ENCODE results near the gene HINFP.
"Not testable (repeated sequence)": the region's sequence is repeated elsewhere in the genome, so short reads cannot be mapped to it uniquely, and the experiment has no call there.

The HINFP gene

DNA sequence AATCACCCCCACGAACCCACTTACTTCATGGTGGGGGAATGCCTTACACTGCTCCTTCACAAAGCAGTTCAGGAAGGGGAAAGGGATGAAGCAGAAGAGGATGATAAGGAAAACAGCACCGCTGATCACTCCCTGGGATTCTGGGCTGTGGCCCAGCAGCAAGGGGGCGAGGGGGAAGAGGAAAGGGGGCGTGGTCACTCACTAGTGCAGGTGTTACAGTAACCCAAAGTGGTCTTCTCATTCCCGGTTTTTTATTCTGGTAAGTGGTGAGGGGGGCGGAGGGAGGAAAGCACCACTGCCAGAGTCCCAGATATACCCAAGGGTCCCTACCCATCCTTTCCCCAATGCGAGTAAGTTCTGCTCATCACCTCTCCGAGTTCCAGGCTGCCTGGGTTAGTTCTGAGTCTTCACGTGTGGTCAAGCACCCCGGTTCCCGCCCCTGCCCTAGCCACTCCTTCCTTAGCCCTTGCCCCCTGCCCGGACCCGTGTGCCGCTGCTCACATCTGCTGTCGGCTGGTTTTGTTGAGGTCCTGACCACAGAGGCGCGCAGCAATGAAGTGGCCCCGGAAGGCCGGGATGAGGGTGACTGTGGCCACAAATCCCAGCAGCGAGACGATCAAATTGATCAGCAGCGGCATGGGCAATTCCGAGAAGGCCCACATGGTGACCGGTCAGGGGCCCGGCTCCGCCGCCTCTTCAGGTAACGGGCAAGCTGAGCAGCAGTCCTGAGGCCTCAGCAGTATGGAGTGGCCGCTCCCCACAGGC, 20.2 kb upstream of the HINFP start:
- Histone ChIP-seq H3K4me1 (ENCODE audit: control insufficient read depth, insufficient read depth, low read length) (peaks cover 10% of the 10 kb centered on the region), H3K9me3 (ENCODE audit: control insufficient read depth, low read length) (no peaks in the 10 kb centered on the region), H3K27me3 (ENCODE audit: control insufficient read depth, insufficient read depth, low read length, poor library complexity, severe bottlenecking) (no peaks in the 10 kb centered on the region), H3K36me3 (ENCODE audit: control insufficient read depth, insufficient read depth, low read length) (peaks cover 18% of the 10 kb centered on the region), H3K4me3 (ENCODE audit: insufficient read depth, low read depth, low read length) (peak overlapping the region; percentile 75), H3K27ac (ENCODE audit: insufficient read depth, low read depth, low read length, poor library complexity, severe bottlenecking) (peak overlapping the region; percentile 95)
- WGBS, 2 experiments = 1% methylated on average over 29 of the region's 29 CpGs

DNA sequence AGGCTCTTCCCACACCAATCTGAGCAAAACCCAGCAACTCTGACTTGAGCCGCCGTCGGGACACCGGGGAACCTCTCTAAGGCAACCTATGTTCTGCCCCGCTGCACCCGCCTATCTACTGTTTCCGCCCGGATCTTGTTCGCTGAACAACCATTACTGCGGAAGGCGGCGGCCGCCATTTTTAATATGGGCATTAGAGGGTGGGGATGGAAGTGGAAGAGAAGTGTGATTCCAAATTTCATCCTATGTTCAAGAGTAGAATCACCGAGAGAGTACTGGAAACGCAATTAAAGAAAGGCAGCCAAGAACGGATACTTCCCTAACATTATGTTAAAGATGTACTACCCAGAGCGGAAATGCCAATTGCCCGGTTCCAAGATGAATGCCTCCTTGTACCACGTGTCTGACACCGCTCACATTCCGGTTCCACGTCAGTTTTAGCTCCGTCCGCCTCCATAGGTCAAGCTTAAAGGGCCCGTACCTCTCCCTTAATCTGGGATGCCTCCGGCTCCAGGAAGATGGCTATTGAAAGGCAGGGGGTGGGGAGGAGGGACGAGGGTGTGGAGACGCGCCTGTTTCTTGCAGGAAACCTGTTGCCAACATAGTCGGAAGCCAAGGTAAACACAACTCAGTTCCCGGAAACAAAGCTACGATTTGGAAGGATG, 19.5 kb upstream of the HINFP start, which contains the start of gene DPAGT1:
Gene DPAGT1, minus strand, starts transcription at position 95 of the 665 bp plus-strand sequence. CDS start 198 bp downstream, outside the sequence.
- H3K36me3 ChIP-seq (ENCODE audit: control insufficient read depth, insufficient read depth, low read length) = peaks cover 13% of the 10 kb centered on the region
- H3K9me3 ChIP-seq (ENCODE audit: control insufficient read depth, low read length) = no peaks in the 10 kb centered on the region
- H3K27ac ChIP-seq (ENCODE audit: insufficient read depth, low read depth, low read length, poor library complexity, severe bottlenecking) = peak within 1 kb of the TSS; percentile 95
- H3K4me3 ChIP-seq (ENCODE audit: insufficient read depth, low read depth, low read length) = peak within 1 kb of the TSS; percentile 75
- peaks cover 10% of the 10 kb centered on the region for H3K4me1 ChIP-seq (ENCODE audit: control insufficient read depth, insufficient read depth, low read length)
- peaks cover 2% of the 10 kb centered on the region for H3K27me3 ChIP-seq (ENCODE audit: control insufficient read depth, insufficient read depth, low read length, poor library complexity, severe bottlenecking)
- 0 to 1% methylated on average over 32 of the region's 32 CpGs for WGBS, 2 experiments

GRCh38 chr11:119103161-119103664, 18.2 kb upstream of the HINFP start:
- 94% methylated on average over 18 of the region's 18 CpGs for WGBS, 2 experiments
- H3K27ac ChIP-seq (ENCODE audit: insufficient read depth, low read depth, low read length, poor library complexity, severe bottlenecking); H3K9me3 ChIP-seq (ENCODE audit: control insufficient read depth, low read length); H3K36me3 ChIP-seq (ENCODE audit: control insufficient read depth, insufficient read depth, low read length); H3K4me3 ChIP-seq (ENCODE audit: insufficient read depth, low read depth, low read length): not testable (repeated sequence)
- H3K4me1 ChIP-seq (ENCODE audit: control insufficient read depth, insufficient read depth, low read length) = peaks cover 14% of the 10 kb centered on the region
- H3K27me3 ChIP-seq (ENCODE audit: control insufficient read depth, insufficient read depth, low read length, poor library complexity, severe bottlenecking) = peaks cover 16% of the 10 kb centered on the region

GRCh38 chr11:119103793-119104192, 17.6 kb upstream of the HINFP start:
- Histone ChIP-seq H3K27ac (ENCODE audit: insufficient read depth, low read depth, low read length, poor library complexity, severe bottlenecking) (no peak overlapping the region), H3K27me3 (ENCODE audit: control insufficient read depth, insufficient read depth, low read length, poor library complexity, severe bottlenecking) (peaks cover 21% of the 10 kb centered on the region), H3K36me3 (ENCODE audit: control insufficient read depth, insufficient read depth, low read length) (no peaks in the 10 kb centered on the region), H3K4me3 (ENCODE audit: insufficient read depth, low read depth, low read length) (no peak overlapping the region), H3K9me3 (ENCODE audit: control insufficient read depth, low read length) (no peaks in the 10 kb centered on the region), H3K4me1 (ENCODE audit: control insufficient read depth, insufficient read depth, low read length) (peaks cover 18% of the 10 kb centered on the region)
- WGBS, 2 experiments = 82 to 85% methylated on average over 3 of the region's 4 CpGs

DNA sequence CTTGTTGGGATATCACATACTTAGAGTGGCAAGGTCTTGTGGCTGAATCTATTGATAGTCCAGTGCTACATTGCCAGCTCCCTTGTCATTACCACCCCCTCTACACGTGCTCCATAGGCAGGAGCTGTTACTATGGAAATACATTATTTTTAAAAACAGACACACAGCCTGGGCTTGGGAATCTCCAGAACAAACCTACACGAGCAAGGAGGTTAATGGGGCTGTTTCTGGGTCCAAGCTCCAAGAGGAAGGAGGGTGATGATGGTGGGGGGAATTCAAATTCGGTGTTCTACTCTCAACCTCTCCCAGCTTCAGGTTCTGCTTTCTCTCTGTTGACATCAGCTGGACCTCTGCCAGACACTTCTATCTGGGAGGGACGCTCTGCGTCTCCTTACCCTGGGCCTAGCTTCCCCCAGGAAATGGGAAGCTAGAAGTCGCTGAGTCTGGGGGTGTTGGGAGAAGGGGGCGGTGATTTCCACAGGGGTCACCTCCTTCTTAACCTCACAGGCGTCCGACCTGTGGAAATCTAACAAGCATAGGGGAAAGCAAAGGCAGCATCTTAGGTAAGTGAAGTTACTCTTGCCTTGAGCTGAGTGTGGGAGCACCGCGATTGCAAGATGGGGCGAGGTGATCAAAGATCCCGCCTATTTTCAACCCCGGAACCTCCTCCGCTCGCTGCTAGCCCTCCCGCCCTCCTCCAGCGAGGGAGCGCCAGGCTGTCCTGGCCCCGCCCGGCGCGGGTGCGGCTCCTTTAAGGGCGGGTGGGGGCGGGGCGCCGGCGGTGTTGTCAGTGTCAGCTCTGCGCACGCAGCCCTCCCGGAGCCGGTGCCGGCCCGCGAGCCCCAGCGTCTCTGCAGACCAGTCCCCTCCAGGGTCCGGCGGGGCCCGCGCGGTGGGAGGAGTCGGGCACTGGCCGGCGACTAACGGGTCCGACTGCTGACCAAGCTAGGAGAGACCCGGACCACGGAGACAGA, 14.5 kb upstream of the HINFP start, which contains the start of gene C2CD2L:
Gene C2CD2L, plus strand, starts transcription at position 781 of the 974 bp plus-strand sequence. CDS start 398 bp downstream, outside the sequence.
- H3K36me3 ChIP-seq (ENCODE audit: control insufficient read depth, insufficient read depth, low read length) = no peaks in the 10 kb centered on the region
- peaks cover 8% of the 10 kb centered on the region for H3K4me1 ChIP-seq (ENCODE audit: control insufficient read depth, insufficient read depth, low read length)
- peak within 1 kb of the TSS; percentile 74 for H3K4me3 ChIP-seq (ENCODE audit: insufficient read depth, low read depth, low read length)
- peaks cover 26% of the 10 kb centered on the region for H3K27me3 ChIP-seq (ENCODE audit: control insufficient read depth, insufficient read depth, low read length, poor library complexity, severe bottlenecking)
- no peak within 1 kb of the TSS for H3K27ac ChIP-seq (ENCODE audit: insufficient read depth, low read depth, low read length, poor library complexity, severe bottlenecking)
- H3K9me3 ChIP-seq (ENCODE audit: control insufficient read depth, low read length) = no peaks in the 10 kb centered on the region
- 5% methylated on average over 48 to 49 of the region's 49 CpGs for WGBS, 2 experiments

DNA sequence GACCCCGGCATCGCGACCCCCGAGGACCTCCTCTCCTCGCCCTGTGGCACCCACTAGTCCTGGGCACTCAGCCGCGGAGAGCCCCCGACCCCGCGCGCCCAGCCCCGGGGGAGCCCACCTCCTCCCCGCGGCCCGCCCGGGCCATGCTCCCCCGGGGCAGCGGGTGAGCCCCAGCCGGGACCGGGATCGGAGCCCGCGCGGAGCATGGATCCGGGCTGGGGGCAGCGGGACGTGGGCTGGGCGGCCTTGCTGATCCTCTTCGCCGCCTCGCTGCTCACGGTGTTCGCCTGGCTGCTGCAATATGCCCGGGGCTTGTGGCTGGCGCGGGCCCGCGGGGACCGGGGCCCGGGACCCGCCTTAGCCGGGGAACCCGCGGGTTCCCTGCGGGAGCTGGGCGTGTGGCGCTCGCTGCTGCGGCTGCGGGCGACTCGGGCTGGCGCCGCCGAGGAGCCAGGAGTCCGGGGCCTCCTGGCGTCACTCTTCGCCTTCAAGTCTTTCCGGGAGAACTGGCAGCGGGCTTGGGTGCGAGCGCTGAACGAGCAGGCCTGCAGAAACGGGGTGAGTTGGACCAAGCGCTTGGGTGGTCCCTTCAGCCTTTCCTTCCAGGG, 13.7 kb upstream of the HINFP start:
- Histone ChIP-seq H3K27ac (ENCODE audit: insufficient read depth, low read depth, low read length, poor library complexity, severe bottlenecking) (no peak overlapping the region), H3K4me3 (ENCODE audit: insufficient read depth, low read depth, low read length) (peak overlapping the region; percentile 74), H3K36me3 (ENCODE audit: control insufficient read depth, insufficient read depth, low read length) (peaks cover 5% of the 10 kb centered on the region), H3K9me3 (ENCODE audit: control insufficient read depth, low read length) (no peaks in the 10 kb centered on the region), H3K27me3 (ENCODE audit: control insufficient read depth, insufficient read depth, low read length, poor library complexity, severe bottlenecking) (peaks cover 26% of the 10 kb centered on the region), H3K4me1 (ENCODE audit: control insufficient read depth, insufficient read depth, low read length) (peaks cover 8% of the 10 kb centered on the region)
- WGBS, 2 experiments = 1% methylated on average over 65 of the region's 65 CpGs

DNA sequence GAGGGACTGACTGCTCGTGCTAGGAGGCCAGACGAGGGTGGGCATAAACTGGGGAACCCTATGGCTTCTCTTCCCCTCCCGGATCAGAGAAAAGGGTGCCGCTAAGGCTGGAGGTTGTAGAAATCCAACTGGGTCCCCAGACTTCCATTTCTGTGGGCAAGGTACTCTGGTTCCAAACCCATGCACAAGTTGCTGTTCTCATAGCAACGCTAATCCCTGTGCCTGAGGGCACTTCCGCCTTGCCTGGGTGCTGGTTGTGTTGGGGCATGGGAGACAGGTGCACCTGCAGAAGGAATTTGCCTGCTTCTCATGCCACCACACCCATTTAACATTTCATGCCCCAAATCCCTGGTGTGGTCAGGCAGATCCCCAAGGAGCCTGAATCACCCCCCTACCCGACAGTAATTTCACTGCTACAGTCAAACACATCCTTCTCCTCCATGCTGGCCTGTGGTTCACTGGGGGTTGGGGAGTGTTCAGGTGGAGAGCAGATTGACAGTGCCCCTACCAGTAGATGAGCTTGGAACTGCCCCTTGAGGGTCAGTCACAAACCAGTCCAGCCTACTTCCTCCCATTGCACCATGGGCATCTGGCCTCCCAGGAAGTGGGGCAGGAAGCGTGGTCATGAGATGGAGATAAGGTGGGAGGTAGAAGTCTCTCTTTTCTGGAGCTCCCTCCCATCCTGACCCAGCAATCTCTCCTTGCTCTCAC, 13.1 kb upstream of the HINFP start:
- H3K4me3 ChIP-seq (ENCODE audit: insufficient read depth, low read depth, low read length) = peak overlapping the region; percentile 74
- peaks cover 5% of the 10 kb centered on the region for H3K36me3 ChIP-seq (ENCODE audit: control insufficient read depth, insufficient read depth, low read length)
- peaks cover 8% of the 10 kb centered on the region for H3K4me1 ChIP-seq (ENCODE audit: control insufficient read depth, insufficient read depth, low read length)
- peaks cover 26% of the 10 kb centered on the region for H3K27me3 ChIP-seq (ENCODE audit: control insufficient read depth, insufficient read depth, low read length, poor library complexity, severe bottlenecking)
- 22 to 27% methylated on average over 6 to 8 of the region's 8 CpGs for WGBS, 2 experiments
- no peaks in the 10 kb centered on the region for H3K9me3 ChIP-seq (ENCODE audit: control insufficient read depth, low read length)
- no peak overlapping the region for H3K27ac ChIP-seq (ENCODE audit: insufficient read depth, low read depth, low read length, poor library complexity, severe bottlenecking)

DNA sequence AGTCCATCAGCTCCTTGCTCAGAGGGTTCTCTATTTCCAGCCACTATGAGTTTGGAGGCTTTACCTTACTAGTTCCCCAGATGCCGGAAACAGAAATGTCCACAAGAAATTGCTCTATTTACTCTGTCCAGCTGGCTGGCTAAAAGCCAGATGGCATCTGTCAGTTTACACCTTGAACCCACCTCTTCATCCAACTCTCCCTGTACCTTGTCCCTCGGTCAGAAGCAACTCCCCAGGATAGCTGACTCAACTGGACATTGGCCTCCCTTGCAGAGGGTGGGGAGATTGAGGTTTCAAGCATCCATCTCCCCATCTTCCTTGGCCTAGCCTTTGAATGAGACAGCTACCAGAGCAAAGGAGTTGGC, 12.5 kb upstream of the HINFP start:
- Histone ChIP-seq H3K4me3 (ENCODE audit: insufficient read depth, low read depth, low read length) (no peak overlapping the region), H3K27me3 (ENCODE audit: control insufficient read depth, insufficient read depth, low read length, poor library complexity, severe bottlenecking) (peaks cover 26% of the 10 kb centered on the region), H3K9me3 (ENCODE audit: control insufficient read depth, low read length) (no peaks in the 10 kb centered on the region), H3K36me3 (ENCODE audit: control insufficient read depth, insufficient read depth, low read length) (peaks cover 5% of the 10 kb centered on the region), H3K27ac (ENCODE audit: insufficient read depth, low read depth, low read length, poor library complexity, severe bottlenecking) (no peak overlapping the region), H3K4me1 (ENCODE audit: control insufficient read depth, insufficient read depth, low read length) (peaks cover 8% of the 10 kb centered on the region)
- 85 to 91% methylated on average over 2 of the region's 2 CpGs for WGBS, 2 experiments

- peaks cover 8% of the 10 kb centered on the region for H3K4me1 ChIP-seq (ENCODE audit: control insufficient read depth, insufficient read depth, low read length)
- WGBS, 2 experiments = 91% methylated on average over 3 of the region's 3 CpGs
- peaks cover 26% of the 10 kb centered on the region for H3K27me3 ChIP-seq (ENCODE audit: control insufficient read depth, insufficient read depth, low read length, poor library complexity, severe bottlenecking)
- H3K36me3 ChIP-seq (ENCODE audit: control insufficient read depth, insufficient read depth, low read length) = peaks cover 5% of the 10 kb centered on the region
- no peak overlapping the region for H3K27ac ChIP-seq (ENCODE audit: insufficient read depth, low read depth, low read length, poor library complexity, severe bottlenecking)
- no peaks in the 10 kb centered on the region for H3K9me3 ChIP-seq (ENCODE audit: control insufficient read depth, low read length)
- no peak overlapping the region for H3K4me3 ChIP-seq (ENCODE audit: insufficient read depth, low read depth, low read length)
Measured at GRCh38 chr11:119109843-119110242, 11.5 kb upstream of the HINFP start.

All from ectodermal cell (in vitro differentiated cells).